ENCODE data around the gene NBAS.

The NBAS gene

DNA sequence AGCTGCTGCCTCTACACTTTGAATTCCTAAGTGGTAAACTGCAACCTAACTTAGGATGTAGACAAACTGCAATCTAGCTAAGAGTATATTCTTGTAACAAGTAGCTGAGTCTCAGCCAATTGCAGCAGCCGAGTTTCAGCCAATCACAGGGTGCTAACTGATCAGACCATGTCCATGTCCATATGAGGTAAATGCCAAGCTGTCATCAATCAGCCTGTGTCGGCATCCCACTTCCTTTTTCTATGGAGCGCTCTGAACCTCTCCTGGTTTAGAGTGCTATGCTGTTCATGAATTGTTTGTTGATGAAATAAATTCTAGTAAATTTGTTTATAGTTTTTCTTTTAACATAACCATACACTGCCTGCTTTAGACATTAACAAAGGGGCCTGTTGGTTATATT is 408.8 kb downstream of the NBAS start:
- no peak for ATAC-seq
- Mint-ChIP-seq H3K27me3 (peaks cover 8% of the 10 kb centered on the region), H3K9me3 (no peaks in the 10 kb centered on the region)

DNA sequence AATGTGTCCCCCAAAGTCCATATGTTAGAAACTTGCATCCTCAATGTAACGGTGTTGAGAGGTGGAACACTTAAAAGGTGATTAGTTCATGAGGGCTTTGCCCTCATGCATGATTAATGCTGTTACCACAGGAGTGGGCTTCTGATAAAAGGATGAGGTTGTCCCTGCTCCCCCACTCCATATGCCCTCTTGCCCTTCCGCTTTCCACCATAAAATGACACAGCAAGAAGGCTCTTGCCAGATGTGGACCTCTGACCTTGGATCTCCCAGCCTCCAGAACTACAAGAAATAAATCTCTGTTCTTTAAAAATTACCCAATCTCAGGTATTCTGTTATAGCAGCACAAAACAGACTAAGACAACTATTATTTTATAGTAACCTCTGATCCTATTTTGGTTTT is 412.1 kb downstream of the NBAS start:
- no peak for ATAC-seq
- Mint-ChIP-seq H3K4me3 (no peak overlapping the region), H3K27me3 (peaks cover 8% of the 10 kb centered on the region), H3K9me3 (no peaks in the 10 kb centered on the region), H3K27ac (no peak overlapping the region), H3K36me3 (no peaks in the 10 kb centered on the region), H3K4me1 (no peaks in the 10 kb centered on the region)

More for the DNA sequence above, 408.8 kb downstream of the NBAS start:
- no peaks in the 10 kb centered on the region for H3K36me3 Mint-ChIP-seq
- no peak overlapping the region for H3K4me3 Mint-ChIP-seq
- H3K4me1 Mint-ChIP-seq: no peaks in the 10 kb centered on the region
- H3K27ac Mint-ChIP-seq: no peak overlapping the region

DNA sequence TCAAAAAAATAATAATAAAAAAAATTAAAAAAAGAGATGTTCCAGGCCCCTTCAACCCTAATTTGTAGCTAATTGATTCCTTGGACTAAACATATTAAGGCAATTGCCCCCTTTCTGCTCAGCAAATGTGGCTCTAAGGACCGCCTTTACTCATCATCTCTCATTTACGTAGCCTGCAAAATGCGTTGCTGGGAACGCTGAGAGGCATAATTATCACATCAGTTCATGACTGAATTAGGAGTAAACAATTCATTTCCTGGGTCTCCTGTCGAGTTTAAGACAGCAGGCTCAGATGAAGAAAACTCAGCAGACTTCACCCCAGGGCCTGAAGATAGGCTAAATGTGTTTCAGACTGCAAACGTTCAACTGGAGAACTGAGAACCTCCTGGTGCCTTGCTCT is 413.5 kb downstream of the NBAS start:
- Mint-ChIP-seq H3K27me3 (peaks cover 8% of the 10 kb centered on the region), H3K36me3 (peaks cover 5% of the 10 kb centered on the region), H3K4me1 (peaks cover 7% of the 10 kb centered on the region), H3K4me3 (no peak overlapping the region), H3K27ac (no peak overlapping the region), H3K9me3 (no peaks in the 10 kb centered on the region)
- no peak for ATAC-seq

DNA sequence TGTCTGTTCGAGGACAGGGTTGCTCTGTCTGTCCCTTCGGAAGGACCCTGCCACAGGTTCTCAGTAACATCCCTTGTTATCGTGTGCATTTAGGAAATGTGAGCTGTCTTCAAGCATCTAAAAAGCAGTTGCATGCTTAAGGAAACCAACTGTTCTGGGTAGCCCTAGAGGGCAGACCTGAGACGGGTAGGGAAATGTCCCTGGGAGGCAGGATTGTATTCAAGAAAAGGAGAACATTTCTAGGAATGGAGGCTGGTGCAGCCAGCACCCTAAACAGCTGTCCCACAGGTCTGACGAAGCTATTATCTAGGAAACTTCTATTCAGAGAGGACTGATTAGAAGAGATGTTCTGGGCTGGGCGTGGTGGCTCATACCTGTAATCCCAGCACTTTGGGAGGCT is 414.2 kb downstream of the NBAS start:
- no peak overlapping the region for H3K4me3 Mint-ChIP-seq
- no peak overlapping the region for H3K27ac Mint-ChIP-seq
- peaks cover 13% of the 10 kb centered on the region for H3K4me1 Mint-ChIP-seq
- peaks cover 5% of the 10 kb centered on the region for H3K36me3 Mint-ChIP-seq
- H3K9me3 Mint-ChIP-seq: no peaks in the 10 kb centered on the region
- no peak for ATAC-seq
- H3K27me3 Mint-ChIP-seq: peaks cover 8% of the 10 kb centered on the region

DNA sequence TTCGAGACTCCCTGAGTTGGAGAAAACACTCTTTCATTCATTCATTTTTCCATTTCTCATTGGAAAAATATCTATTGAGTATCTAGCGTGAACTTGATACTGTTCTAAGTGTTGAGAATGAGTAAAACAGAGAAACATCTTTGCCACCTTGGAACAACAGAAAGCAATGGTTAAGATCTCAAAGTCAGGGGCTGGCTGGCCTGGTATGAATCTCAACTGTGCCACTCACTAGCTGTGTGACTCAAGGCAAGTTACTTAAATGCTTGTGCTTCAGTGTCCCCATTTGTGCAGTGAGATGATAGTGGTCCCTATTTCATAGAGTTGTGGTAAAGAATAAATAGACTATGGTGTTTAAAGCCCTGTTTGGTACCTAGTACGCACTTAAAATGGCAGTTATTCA is 415.2 kb downstream of the NBAS start:
- no peak overlapping the region for H3K27ac Mint-ChIP-seq

DNA sequence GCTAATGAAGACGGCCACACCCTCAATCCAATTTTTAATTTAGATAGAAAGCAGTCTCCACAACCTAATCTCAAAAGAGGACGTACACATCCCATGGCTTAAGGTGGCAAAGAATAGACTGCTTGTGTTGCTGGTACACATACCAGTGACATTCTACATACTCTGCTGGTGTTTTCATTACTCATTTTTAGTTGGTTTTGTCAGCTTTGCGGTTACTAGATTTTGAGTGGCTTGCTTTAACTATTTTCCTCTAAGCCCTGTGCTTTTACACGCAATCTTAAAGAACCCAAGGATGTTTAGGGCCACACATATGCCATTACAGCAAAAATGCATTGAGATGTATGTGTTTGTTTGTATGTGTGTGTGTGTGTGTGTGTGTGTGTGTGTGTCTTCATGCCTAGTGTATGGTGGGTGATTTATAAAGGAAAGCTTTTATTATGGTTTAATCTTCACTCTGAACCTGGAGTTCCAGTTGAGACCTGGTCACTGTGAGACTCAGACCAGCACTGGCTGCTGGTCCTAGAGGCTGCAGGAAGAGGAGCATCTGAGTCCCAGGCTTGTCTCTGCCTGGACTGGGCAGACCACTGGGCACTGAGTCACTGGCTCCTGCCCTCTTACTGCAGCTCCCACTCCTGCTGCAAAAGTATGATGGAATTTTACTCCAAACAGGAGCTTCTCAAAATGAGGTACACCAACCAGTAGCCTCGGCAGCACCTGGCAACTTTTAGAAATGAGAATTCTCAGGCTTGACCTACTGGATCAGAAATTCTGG is 415.9 kb downstream of the NBAS start:
- ATAC-seq: no peak

More for the DNA sequence above, 415.2 kb downstream of the NBAS start:
- H3K27me3 Mint-ChIP-seq: peaks cover 8% of the 10 kb centered on the region
- no peak for ATAC-seq
- peaks cover 3% of the 10 kb centered on the region for H3K9me3 Mint-ChIP-seq
- H3K4me1 Mint-ChIP-seq: peaks cover 21% of the 10 kb centered on the region
- H3K4me3 Mint-ChIP-seq: no peak overlapping the region
- H3K36me3 Mint-ChIP-seq: peaks cover 9% of the 10 kb centered on the region

DNA sequence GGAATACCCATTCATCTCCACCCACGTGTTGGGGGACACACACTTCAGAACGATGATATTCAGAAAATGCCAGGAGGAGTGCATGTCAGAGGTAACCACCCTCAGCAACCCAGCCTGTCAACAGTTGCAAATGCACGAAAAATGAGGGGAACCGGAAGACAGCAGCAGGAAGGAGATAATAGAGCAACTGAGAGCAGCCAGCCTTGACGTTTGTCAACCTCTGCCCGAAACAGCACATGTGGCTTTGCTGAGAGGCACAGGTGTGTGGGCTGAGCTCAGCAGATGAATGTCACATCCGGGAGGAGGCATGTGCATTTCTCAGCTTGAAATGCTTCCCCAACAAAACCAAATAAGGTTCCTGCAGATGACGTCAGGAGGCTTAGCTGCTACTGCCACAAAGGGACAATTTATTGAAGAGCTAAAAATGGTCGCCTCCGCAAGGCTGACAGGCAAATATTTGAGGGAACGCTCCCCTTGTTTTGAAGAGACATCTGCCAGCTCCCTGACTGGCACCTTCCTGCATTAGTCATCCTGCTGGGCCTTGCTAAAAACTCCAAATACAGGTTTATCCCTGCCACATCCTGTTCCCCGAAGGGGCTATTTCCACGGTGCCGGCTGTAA is 419.0 kb downstream of the NBAS start:
- peak overlapping the region; percentile 36 for H3K4me3 Mint-ChIP-seq
- peaks cover 11% of the 10 kb centered on the region for H3K36me3 Mint-ChIP-seq
- no peaks in the 10 kb centered on the region for H3K27me3 Mint-ChIP-seq
- H3K27ac Mint-ChIP-seq: peak overlapping the region; percentile 71
- H3K9me3 Mint-ChIP-seq: peaks cover 3% of the 10 kb centered on the region
- peak; percentile 99 for ATAC-seq
- H3K4me1 Mint-ChIP-seq: peaks cover 22% of the 10 kb centered on the region

More for the DNA sequence above, 415.9 kb downstream of the NBAS start:
- peaks cover 3% of the 10 kb centered on the region for H3K9me3 Mint-ChIP-seq
- H3K4me1 Mint-ChIP-seq: peaks cover 22% of the 10 kb centered on the region
- peaks cover 8% of the 10 kb centered on the region for H3K27me3 Mint-ChIP-seq
- no peak overlapping the region for H3K4me3 Mint-ChIP-seq
- H3K36me3 Mint-ChIP-seq: peaks cover 11% of the 10 kb centered on the region
- H3K27ac Mint-ChIP-seq: no peak overlapping the region

DNA sequence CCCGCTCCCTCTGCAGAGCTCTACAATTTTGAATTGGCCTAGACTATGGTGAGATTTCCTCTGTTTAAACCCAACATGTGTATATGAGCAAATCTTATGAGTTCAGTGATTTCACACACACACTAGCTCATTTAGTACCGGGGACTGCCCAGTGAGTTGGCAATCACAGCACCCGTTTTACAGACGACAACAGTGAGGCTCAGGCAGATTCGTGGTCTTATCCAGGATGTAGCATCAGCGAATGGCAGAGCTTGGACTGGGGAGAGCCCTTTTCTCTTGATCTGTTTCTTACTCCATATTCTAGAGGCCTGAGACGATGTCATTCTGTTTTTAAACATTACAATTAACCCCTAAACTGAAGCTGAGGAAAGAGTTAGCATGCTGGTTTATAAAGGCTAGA is 419.9 kb downstream of the NBAS start:
- no peak overlapping the region for H3K4me3 Mint-ChIP-seq
- H3K9me3 Mint-ChIP-seq: peaks cover 6% of the 10 kb centered on the region
- H3K27me3 Mint-ChIP-seq: no peaks in the 10 kb centered on the region
- peaks cover 22% of the 10 kb centered on the region for H3K4me1 Mint-ChIP-seq
- H3K36me3 Mint-ChIP-seq: peaks cover 17% of the 10 kb centered on the region
- peak overlapping the region; percentile 71 for H3K27ac Mint-ChIP-seq
- ATAC-seq: no peak

DNA sequence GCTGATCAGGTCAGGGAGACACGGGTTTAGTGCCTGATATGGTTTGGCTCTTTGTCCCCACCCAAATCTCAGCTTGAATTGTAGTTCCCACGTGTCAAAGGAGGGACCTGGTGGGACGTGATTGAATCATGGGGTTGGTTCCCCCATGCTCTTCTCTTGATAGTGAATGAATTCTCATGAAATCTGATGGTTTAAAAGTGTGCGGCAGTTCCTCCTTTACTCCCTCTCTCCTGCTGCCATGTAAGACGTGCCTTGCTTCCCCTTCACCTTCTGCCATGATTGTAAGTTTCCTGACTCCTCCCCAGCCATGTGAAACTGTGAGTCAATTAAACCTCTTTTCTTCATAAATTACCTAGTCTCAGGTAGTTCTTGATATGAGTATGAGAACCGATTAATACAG is 424.5 kb downstream of the NBAS start:
- peaks cover 25% of the 10 kb centered on the region for H3K36me3 Mint-ChIP-seq
- no peak overlapping the region for H3K4me3 Mint-ChIP-seq
- peaks cover 12% of the 10 kb centered on the region for H3K4me1 Mint-ChIP-seq
- peaks cover 6% of the 10 kb centered on the region for H3K9me3 Mint-ChIP-seq
- no peak overlapping the region for H3K27ac Mint-ChIP-seq
- no peak for ATAC-seq
- H3K27me3 Mint-ChIP-seq: peaks cover 10% of the 10 kb centered on the region

DNA sequence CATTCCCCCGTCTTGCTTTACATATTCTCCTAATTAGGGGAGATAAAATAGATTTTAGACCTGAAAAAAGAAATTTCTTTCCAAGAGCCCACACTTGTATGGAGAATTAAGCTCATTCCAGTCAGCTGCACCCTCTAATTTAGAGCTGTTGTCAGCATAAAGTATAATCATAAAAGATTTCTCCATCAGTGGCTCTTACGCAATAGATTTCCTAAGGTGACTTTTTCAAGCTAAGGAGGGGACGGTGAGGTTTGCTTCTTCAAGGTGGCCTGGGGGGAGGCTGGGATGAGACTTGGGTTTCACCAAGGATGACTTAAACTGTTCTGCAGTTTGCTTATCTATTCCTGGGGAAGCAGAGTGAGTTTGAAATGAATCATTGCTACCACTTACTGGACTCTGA is 426.2 kb downstream of the NBAS start:
- peaks cover 7% of the 10 kb centered on the region for H3K4me1 Mint-ChIP-seq
- ATAC-seq: no peak

DNA sequence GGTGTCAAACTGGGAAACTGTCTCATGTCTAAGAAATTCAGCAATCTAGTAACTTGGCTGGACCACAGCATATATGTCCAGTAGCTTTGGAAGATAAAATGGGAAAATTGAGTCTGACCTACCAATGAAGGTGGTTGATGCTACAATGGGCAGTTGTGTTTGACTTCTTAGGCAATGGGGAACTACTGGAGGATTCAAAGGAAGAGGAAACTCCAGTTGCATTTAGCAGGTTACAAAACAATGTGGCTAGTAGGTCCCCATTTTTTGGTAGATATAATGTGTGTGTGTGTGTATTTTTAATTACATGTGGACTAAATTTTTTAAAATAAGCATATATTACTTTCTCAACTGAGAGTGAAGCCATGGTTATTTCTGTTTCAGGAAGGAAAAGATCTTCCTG is 427.7 kb downstream of the NBAS start:
- H3K27me3 Mint-ChIP-seq: peaks cover 10% of the 10 kb centered on the region
- no peak for ATAC-seq
- peaks cover 19% of the 10 kb centered on the region for H3K36me3 Mint-ChIP-seq
- H3K4me1 Mint-ChIP-seq: peaks cover 7% of the 10 kb centered on the region
- no peak overlapping the region for H3K27ac Mint-ChIP-seq
- peaks cover 3% of the 10 kb centered on the region for H3K9me3 Mint-ChIP-seq
- no peak overlapping the region for H3K4me3 Mint-ChIP-seq

More for the DNA sequence above, 426.2 kb downstream of the NBAS start:
- Mint-ChIP-seq H3K27ac (no peak overlapping the region), H3K9me3 (peaks cover 3% of the 10 kb centered on the region), H3K4me3 (no peak overlapping the region), H3K27me3 (peaks cover 10% of the 10 kb centered on the region), H3K36me3 (peaks cover 19% of the 10 kb centered on the region)

DNA sequence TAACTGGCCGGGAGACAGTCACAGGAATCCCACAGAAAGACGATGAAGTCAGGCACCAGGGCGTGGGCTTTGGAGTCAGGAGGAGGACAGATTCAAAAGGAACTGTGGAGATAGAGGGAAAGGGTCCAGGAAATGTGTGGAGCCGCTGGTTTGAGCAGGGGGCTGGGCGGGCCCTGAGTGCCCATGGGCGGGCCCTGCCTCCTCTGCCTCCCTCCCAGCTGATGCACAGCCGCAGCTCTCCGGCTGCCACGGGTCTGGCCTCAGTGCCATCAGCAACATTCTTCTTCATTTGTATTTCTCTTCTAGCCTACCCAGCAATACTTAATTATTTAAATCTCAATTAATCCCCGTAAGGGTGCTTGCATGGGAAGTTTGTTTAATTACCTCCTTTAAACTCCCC is 432.3 kb downstream of the NBAS start:
- H3K27ac Mint-ChIP-seq: no peak overlapping the region
- H3K4me1 Mint-ChIP-seq: peaks cover 3% of the 10 kb centered on the region
- H3K9me3 Mint-ChIP-seq: peaks cover 6% of the 10 kb centered on the region
- H3K27me3 Mint-ChIP-seq: no peaks in the 10 kb centered on the region
- no peak overlapping the region for H3K4me3 Mint-ChIP-seq
- peaks cover 6% of the 10 kb centered on the region for H3K36me3 Mint-ChIP-seq
- no peak for ATAC-seq

DNA sequence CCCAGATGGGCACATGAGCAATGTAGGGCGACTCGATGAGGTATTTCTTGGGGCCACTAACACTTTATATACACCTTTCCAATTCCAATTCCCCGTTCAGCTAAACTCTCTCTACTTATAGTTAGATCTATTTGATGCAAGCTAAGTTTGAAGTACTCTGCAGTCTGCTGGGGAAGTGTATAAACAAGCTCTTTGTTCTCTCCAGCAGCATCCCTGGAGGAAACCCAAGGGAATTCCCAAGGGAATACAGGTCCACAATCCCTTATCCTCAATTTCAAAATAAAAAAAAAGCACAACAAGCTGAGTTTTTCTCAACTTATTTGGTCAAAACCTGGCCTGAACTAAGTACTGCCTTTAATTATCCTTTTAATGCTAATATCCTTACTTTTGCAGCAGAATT is 433.3 kb downstream of the NBAS start:
- H3K36me3 Mint-ChIP-seq: peaks cover 6% of the 10 kb centered on the region
- no peaks in the 10 kb centered on the region for H3K27me3 Mint-ChIP-seq
- no peak for ATAC-seq
- H3K9me3 Mint-ChIP-seq: peaks cover 6% of the 10 kb centered on the region
- no peak overlapping the region for H3K27ac Mint-ChIP-seq
- no peaks in the 10 kb centered on the region for H3K4me1 Mint-ChIP-seq
- no peak overlapping the region for H3K4me3 Mint-ChIP-seq

DNA sequence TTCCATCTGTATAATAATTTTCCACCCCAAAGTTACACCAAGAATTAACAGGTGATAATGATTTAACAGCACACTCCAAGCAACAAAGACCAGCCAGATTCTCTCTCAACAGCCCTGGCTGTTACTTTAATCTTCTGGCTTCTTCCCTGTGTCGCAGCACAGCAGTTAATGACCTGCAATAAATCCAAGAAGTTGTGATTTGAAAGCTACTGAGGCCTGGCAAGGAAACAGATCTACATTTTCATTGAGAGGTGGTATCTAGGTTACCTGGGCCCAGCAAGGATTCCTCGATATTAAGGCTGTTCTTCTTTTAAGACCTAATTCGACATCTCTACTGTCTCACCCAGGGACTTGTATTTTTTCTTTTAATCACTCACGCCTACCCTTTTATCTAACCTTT is 433.8 kb downstream of the NBAS start:
- Mint-ChIP-seq H3K36me3 (peaks cover 4% of the 10 kb centered on the region), H3K9me3 (peaks cover 7% of the 10 kb centered on the region), H3K4me1 (no peaks in the 10 kb centered on the region), H3K27me3 (peaks cover 2% of the 10 kb centered on the region), H3K27ac (no peak overlapping the region), H3K4me3 (no peak overlapping the region)
- ATAC-seq: no peak

DNA sequence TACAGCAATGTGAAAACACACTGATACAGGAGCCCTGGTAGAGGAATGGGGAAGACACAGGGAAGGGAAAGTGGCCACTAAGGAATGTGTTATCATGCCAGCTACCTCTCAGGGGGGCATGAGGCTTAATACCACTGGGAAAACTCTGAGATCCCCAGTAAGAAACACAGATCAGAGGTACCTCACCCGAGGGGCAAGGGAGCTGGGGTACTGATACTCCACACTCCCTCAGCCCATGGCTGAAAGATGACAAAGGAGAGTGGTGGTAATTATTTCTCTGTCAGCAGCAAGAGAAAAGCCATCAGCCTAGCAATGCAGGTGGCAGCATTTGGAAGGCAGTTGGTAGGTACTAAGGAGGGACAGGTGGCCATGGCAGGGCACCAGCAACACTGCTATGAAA is 434.8 kb downstream of the NBAS start:
- peaks cover 10% of the 10 kb centered on the region for H3K27me3 Mint-ChIP-seq
- peaks cover 6% of the 10 kb centered on the region for H3K36me3 Mint-ChIP-seq
- H3K4me1 Mint-ChIP-seq: no peaks in the 10 kb centered on the region
- H3K4me3 Mint-ChIP-seq: no peak overlapping the region
- H3K27ac Mint-ChIP-seq: no peak overlapping the region
- no peak for ATAC-seq
- peaks cover 10% of the 10 kb centered on the region for H3K9me3 Mint-ChIP-seq

DNA sequence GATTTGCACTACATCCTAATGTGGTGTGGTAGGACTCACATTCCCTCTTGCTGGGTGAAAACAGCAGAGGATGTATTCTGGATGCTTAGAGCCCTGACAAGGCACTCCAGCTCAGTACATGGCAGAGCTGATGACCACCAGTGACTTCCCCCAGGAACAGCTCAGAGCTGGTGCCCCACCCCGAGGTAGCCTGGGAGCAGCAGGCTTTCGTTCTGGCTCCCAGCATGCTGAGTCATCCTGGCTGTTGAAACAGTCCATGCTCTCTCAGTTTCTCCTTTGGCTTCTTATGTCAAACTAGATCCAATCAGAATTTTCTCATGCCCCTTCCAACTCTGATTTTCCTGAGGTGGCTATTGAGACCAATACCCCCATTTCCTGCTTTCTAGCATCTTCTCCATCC is 438.2 kb downstream of the NBAS start:
- peaks cover 6% of the 10 kb centered on the region for H3K4me1 Mint-ChIP-seq
- H3K27ac Mint-ChIP-seq: no peak overlapping the region
- ATAC-seq: no peak
- peaks cover 10% of the 10 kb centered on the region for H3K9me3 Mint-ChIP-seq
- no peak overlapping the region for H3K4me3 Mint-ChIP-seq
- H3K36me3 Mint-ChIP-seq: peaks cover 6% of the 10 kb centered on the region
- peaks cover 10% of the 10 kb centered on the region for H3K27me3 Mint-ChIP-seq
